ENCODE data around the gene NOC2L.
"Not testable (repeated sequence)": the region's sequence is repeated elsewhere in the genome, so short reads cannot be mapped to it uniquely, and the experiment has no call there.

NOC2L gene

DNA sequence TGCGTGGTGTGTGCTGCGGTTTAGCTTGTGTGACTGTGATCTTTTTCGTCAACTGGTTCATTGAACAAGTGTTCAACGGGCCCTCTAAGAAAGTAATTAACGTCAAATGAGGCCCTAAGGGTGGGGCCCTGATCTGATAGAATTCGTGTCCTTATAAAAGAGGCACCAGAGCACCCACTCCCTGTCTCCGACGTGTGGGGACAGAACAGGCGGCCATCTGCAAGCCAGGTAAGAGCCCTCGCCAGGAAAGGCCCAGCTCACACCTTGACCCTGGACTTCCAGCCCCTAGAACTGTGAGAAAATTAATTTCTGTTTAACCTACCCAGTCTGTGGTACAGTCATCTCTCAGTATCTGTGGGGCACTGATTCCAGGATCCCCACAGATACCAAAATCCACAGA lies 55.8 kb downstream of the NOC2L start:
- DNase-seq (ENCODE audit: low spot score) = no peak

- no peak for DNase-seq (ENCODE audit: low spot score)
These were observed 56.3 kb downstream of the NOC2L start for GRCh38 chr1:902802-903201.

- no peak for DNase-seq (ENCODE audit: low spot score)
These were observed 57.8 kb downstream of the NOC2L start for GRCh38 chr1:901108-901859.

GRCh38 chr1:899636-900317 lies 59.3 kb downstream of the NOC2L start:
- no peak for DNase-seq (ENCODE audit: low spot score)

DNA sequence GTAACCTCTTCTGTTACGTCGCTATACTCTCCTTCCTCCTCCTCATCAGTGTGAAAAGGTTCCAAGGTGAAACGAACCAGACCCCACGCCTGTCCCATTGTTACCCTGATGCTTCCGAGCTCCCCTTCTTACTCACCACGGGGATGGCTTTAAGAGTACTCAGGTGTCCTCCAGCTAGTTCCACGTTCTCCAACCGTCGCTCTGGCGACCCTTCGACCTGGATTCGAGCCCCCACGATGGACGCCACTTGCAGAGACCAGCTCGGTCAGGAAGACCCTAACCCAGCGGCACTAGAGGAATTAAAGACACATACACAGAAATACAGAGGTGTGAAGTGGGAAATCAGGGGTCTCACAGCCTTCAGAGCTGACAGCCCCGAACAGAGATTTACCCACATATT lies 61.1 kb downstream of the NOC2L start:
- not testable (repeated sequence) for DNase-seq (ENCODE audit: low spot score)

DNA sequence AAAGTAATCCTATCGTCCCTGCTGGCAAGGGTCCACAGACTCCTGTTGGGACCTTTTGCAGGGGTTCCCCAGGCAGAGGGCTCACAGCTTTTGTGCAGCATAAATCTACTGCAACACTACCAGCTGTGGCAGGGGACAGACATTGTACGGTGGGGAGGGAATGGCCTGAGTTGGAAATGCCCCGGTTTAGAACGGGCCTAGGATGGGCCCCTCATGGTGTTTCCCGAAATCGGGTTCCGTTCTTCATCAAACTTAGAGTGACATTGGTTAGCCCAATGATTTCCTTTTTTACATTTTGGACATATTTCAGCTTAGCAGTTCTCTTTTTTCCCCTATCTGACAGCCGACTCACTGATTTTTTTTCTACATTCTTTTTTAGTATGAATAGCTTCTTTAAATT lies 61.8 kb downstream of the NOC2L start:
- DNase-seq (ENCODE audit: low spot score) = no peak
